H1 (cell line): Measurements from ENCODE around the gene DTD1. TPM values are rescaled to one million over a fixed set of nuclear protein-coding genes. Genes with fewer than 3 reads are reported as not detected.

ENCODE experiments used
- CTCF ChIA-PET: fragments of 300-600 bp; sonication (Branson Sonifier 250); formaldehyde crosslinking; loops from one replicate; lab custom pipeline; 2021; ENCODE audit not compliant: partially characterized antibody; lab: Charles Lee
- POLR2A ChIA-PET: fragments of 300-600 bp; sonication (Branson Sonifier 250); formaldehyde crosslinking; loops from one replicate; lab custom pipeline; 2021; ENCODE audit warnings: inconsistent platforms; ENCODE audit not compliant: partially characterized antibody; lab: Charles Lee
- DNase-seq, 2 experiments: peaks; one replicate each; pipeline versions ENCODE4 v3.0.0 to v3.0.0-alpha.2; 2010 to 2022; ENCODE audit warnings: low spot score in 2 of 2, low read depth in 1 of 2, mixed read lengths in 1 of 2
- FAIRE-seq: peaks from 2 replicates; lab custom pipeline; 2011; peaks lifted over from hg19 to GRCh38; lab: Jason Lieb, UNC
- H2AFZ ChIP-seq: 2 replicates; pipeline ENCODE4 v1.8.1; 2012; ENCODE audit warnings: low read length, inconsistent platforms
- H2AK5ac ChIP-seq: 2 replicates; pipeline ENCODE4 v1.6.1; 2013; ENCODE audit warnings: low read depth, low read length
- H2BK120ac ChIP-seq: replicated peaks from 2 replicates; pipeline ENCODE3; 2013; ENCODE audit warnings: low read depth, low read length, inconsistent platforms
- H2BK12ac ChIP-seq: 2 replicates; pipeline ENCODE4 v1.6.1; 2013; ENCODE audit warnings: low read depth, low read length
- H2BK15ac ChIP-seq: 2 replicates; pipeline ENCODE4 v1.6.1; 2013; ENCODE audit warnings: low read length
- H2BK20ac ChIP-seq: 2 replicates; pipeline ENCODE4 v1.6.1; 2013; ENCODE audit warnings: low read length
- H2BK5ac ChIP-seq: 2 replicates; pipeline ENCODE4 v1.6.1; 2013; ENCODE audit warnings: low read depth, low read length
- H3K14ac ChIP-seq: 2 replicates; pipeline ENCODE4 v1.6.1; 2013; ENCODE audit warnings: inconsistent platforms; ENCODE audit not compliant: insufficient read length
- H3K18ac ChIP-seq: 2 replicates; pipeline ENCODE4 v1.6.1; 2013; ENCODE audit warnings: low read length; ENCODE audit errors: extremely low read depth
- H3K23ac ChIP-seq: 2 replicates; pipeline ENCODE4 v1.6.1; 2013; ENCODE audit warnings: inconsistent platforms; ENCODE audit not compliant: insufficient read length
- H3K23me2 ChIP-seq: 2 replicates; pipeline ENCODE4 v1.6.1; 2013; ENCODE audit warnings: low read depth, low read length
- H3K27ac ChIP-seq: 2 replicates; pipeline ENCODE4 v1.6.1; 2011; ENCODE audit warnings: low read depth, low read length, inconsistent platforms
- H3K27me3 ChIP-seq, 4 experiments: replicated peaks in 1 of 4; 1 replicate in 1 of 4; 2 replicates in 3 of 4; pipeline versions ENCODE4 v1.6.1 to v1.8.1; 2011 to 2013; ENCODE audit warnings: low read length in 3 of 4, mild to moderate bottlenecking in 3 of 4, inconsistent platforms in 2 of 4, mixed read lengths in 2 of 4, moderate library complexity in 1 of 4; ENCODE audit not compliant: control insufficient read depth in 3 of 4, insufficient read depth in 3 of 4; ENCODE audit errors: extremely low read depth in 1 of 4
- H3K36me3 ChIP-seq, 4 experiments: 2 replicates each; pipeline versions ENCODE4 v1.6.1 to v1.8.1; 2011 to 2013; ENCODE audit warnings: mild to moderate bottlenecking in 4 of 4, low read length in 3 of 4, moderate library complexity in 2 of 4, control low read depth in 1 of 4, inconsistent platforms in 1 of 4; ENCODE audit not compliant: insufficient read depth in 4 of 4, control insufficient read depth in 2 of 4
- H3K4ac ChIP-seq: replicated peaks from 2 replicates; pipeline ENCODE3; 2013; ENCODE audit warnings: low read length, low read depth, mixed read lengths, inconsistent platforms; ENCODE audit not compliant: insufficient read length
- H3K4me1 ChIP-seq, 4 experiments: replicated peaks in 1 of 4; 1 replicate in 1 of 4; 2 replicates in 3 of 4; pipeline versions ENCODE4 v1.6.1 to v1.8.1; 2011 to 2013; ENCODE audit warnings: low read length in 3 of 4, inconsistent platforms in 2 of 4, mixed read lengths in 1 of 4; ENCODE audit not compliant: insufficient read depth in 4 of 4, control insufficient read depth in 3 of 4
- H3K4me2 ChIP-seq, 2 experiments: 2 replicates each; pipeline versions ENCODE4 v1.6.1 to v1.8.1; 2011 to 2013; ENCODE audit warnings: low read depth in 2 of 2, low read length in 2 of 2, control low read depth in 1 of 2, inconsistent platforms in 1 of 2, mild to moderate bottlenecking in 1 of 2; ENCODE audit not compliant: insufficient read depth in 1 of 2
- H3K4me3 ChIP-seq, 4 experiments: fragments of 200-600, 300-600 bp in 1 of 4; sonication (generic), shearing (Covaris generic), sonication (Bioruptor Twin) in 1 of 4; 2 replicates each; pipeline versions ENCODE4 v1.5.1 to v1.8.1; 2011 to 2016; ENCODE audit warnings: low read length in 4 of 4, low read depth in 3 of 4, control low read depth in 2 of 4, inconsistent platforms in 2 of 4, mild to moderate bottlenecking in 2 of 4, mixed read lengths in 1 of 4, moderate library complexity in 1 of 4; ENCODE audit not compliant: insufficient read depth in 2 of 4; ENCODE audit errors: extremely low read depth in 1 of 4
- H3K56ac ChIP-seq: replicated peaks from 2 replicates; pipeline ENCODE3; 2013; ENCODE audit warnings: low read depth, mild to moderate bottlenecking, mixed read lengths, low read length, inconsistent platforms; ENCODE audit not compliant: insufficient read length
- H3K79me1 ChIP-seq: 2 replicates; pipeline ENCODE4 v1.6.1; 2013; ENCODE audit warnings: low read depth, low read length, control low read depth
- H3K79me2 ChIP-seq, 2 experiments: 2 replicates each; pipeline versions ENCODE4 v1.6.1 to v1.8.1; 2012 to 2013; ENCODE audit warnings: low read length in 2 of 2, mild to moderate bottlenecking in 2 of 2, inconsistent platforms in 1 of 2; ENCODE audit not compliant: insufficient read depth in 2 of 2, control insufficient read depth in 1 of 2
- H3K9ac ChIP-seq, 4 experiments: replicated peaks in 1 of 4; 1 replicate in 1 of 4; 2 replicates in 3 of 4; pipeline versions ENCODE4 v1.6.1 to v1.8.1; 2011 to 2013; ENCODE audit warnings: low read depth in 3 of 4, low read length in 3 of 4, control low read depth in 2 of 4, mild to moderate bottlenecking in 2 of 4, moderate library complexity in 2 of 4, inconsistent platforms in 1 of 4; ENCODE audit errors: extremely low read depth in 1 of 4
- H3K9me3 ChIP-seq, 2 experiments: 2 replicates each; pipeline versions ENCODE4 v1.6.1 to v1.8.1; 2012 to 2013; ENCODE audit warnings: mild to moderate bottlenecking in 2 of 2, moderate library complexity in 2 of 2, control low read depth in 1 of 2, inconsistent platforms in 1 of 2, low read depth in 1 of 2, low read length in 1 of 2, mixed read lengths in 1 of 2; ENCODE audit not compliant: insufficient read depth in 2 of 2
- H4K20me1 ChIP-seq, 2 experiments: replicated peaks in 1 of 2; 2 replicates each; pipeline versions ENCODE3 to v1.8.1; 2011 to 2013; ENCODE audit warnings: inconsistent platforms in 2 of 2, low read length in 2 of 2, mild to moderate bottlenecking in 1 of 2; ENCODE audit not compliant: insufficient read depth in 2 of 2, control insufficient read depth in 1 of 2
- H4K5ac ChIP-seq: 2 replicates; pipeline ENCODE4 v1.6.1; 2013; ENCODE audit warnings: low read length, low read depth, mixed read lengths, inconsistent platforms; ENCODE audit not compliant: insufficient read length
- H4K8ac ChIP-seq: 2 replicates; pipeline ENCODE4 v1.8.0; 2013; ENCODE audit warnings: mild to moderate bottlenecking, moderate library complexity, low read length, inconsistent platforms; ENCODE audit not compliant: insufficient read depth; ENCODE audit errors: extremely low read depth
- H4K91ac ChIP-seq: replicated peaks from 2 replicates; pipeline ENCODE3; 2013; ENCODE audit warnings: low read length, mixed read lengths, inconsistent platforms; ENCODE audit not compliant: insufficient read length
- BCL11A ChIP-seq, 2 experiments: IDR thresholded peaks; one replicate each; pipeline ENCODE4 v1.6.1; 2011; ENCODE audit warnings: low read depth in 2 of 2, low read length in 2 of 2, mild to moderate bottlenecking in 2 of 2
- CTBP2 ChIP-seq: IDR thresholded peaks from 2 replicates; pipeline ENCODE4 v1.7.0; 2011; ENCODE audit warnings: borderline replicate concordance, mild to moderate bottlenecking, moderate library complexity, mixed read lengths, low read length; ENCODE audit not compliant: insufficient read depth, insufficient read length
- EP300 ChIP-seq, 2 experiments: IDR thresholded peaks; 1 replicate in 1 of 2; 2 replicates in 1 of 2; pipeline ENCODE4 v1.6.1; 2011 to 2012; ENCODE audit warnings: low read depth in 2 of 2, low read length in 2 of 2, mild to moderate bottlenecking in 2 of 2, borderline replicate concordance in 1 of 2, inconsistent platforms in 1 of 2, moderate library complexity in 1 of 2
- FOSL1 ChIP-seq: IDR thresholded peaks from 2 replicates; pipeline ENCODE4 v1.6.1; 2011; ENCODE audit warnings: mild to moderate bottlenecking, low read depth, low read length, moderate library complexity; ENCODE audit not compliant: insufficient read depth
- HDAC2 ChIP-seq, 2 experiments: fragments of 300-600 bp in 1 of 2; sonication (generic) in 1 of 2; IDR thresholded peaks; 2 replicates each; pipeline ENCODE4 v1.6.1; 2011 to 2012; ENCODE audit warnings: low read depth in 2 of 2, low read length in 2 of 2, mild to moderate bottlenecking in 2 of 2, moderate library complexity in 2 of 2, borderline replicate concordance in 1 of 2, inconsistent platforms in 1 of 2
- RAD21 ChIP-seq, 2 experiments: IDR thresholded peaks in 1 of 2; conservative IDR thresholded peaks in 1 of 2; 2 replicates each; pipeline ENCODE4 v1.6.1; 2011; ENCODE audit warnings: low read depth in 2 of 2, low read length in 2 of 2, improper control_type of control experiment in 1 of 2, inconsistent platforms in 1 of 2, mild to moderate bottlenecking in 1 of 2, moderate library complexity in 1 of 2
- RBBP5 ChIP-seq: IDR thresholded peaks from 2 replicates; pipeline ENCODE4 v1.7.1; 2012; ENCODE audit warnings: low read depth, mild to moderate bottlenecking, inconsistent platforms, low read length, moderate library complexity, borderline replicate concordance
- SIX5 ChIP-seq: IDR thresholded peaks from 2 replicates; pipeline ENCODE4 v1.6.1; 2011; ENCODE audit warnings: mild to moderate bottlenecking, low read depth, low read length
- SRF ChIP-seq: IDR thresholded peaks from 2 replicates; pipeline ENCODE4 v1.6.1; 2011; ENCODE audit warnings: mild to moderate bottlenecking, low read depth, low read length, moderate library complexity
- TCF12 ChIP-seq: IDR thresholded peaks from 2 replicates; pipeline ENCODE4 v1.6.1; 2011; ENCODE audit warnings: low read depth, mild to moderate bottlenecking, low read length
- WGBS, 2 experiments: shearing (Covaris generic) in 1 of 2; methylation state at CpG; one replicate each; pipeline versions ENCODE4 v1.1.6 to v1.1.7; 2013 to 2015; ENCODE audit warnings: low lambda C conversion rate in 2 of 2, mixed read lengths in 2 of 2, inconsistent platforms in 1 of 2, low coverage in 1 of 2, missing lambda C conversion rate in 1 of 2; ENCODE audit not compliant: insufficient replicate concordance in 2 of 2, insufficient coverage in 1 of 2, insufficient read length in 1 of 2; ENCODE audit errors: extremely low coverage in 1 of 2, missing lambda C conversion rate in 1 of 2; 5-methylcytosine and 5-hydroxymethylcytosine counted together
- polyA plus RNA-seq, 7 experiments: library from polyadenylated mRNA; depleted of rRNA in 3 of 7; stranded (reverse) in 5 of 7; unstranded in 2 of 7; fragments of >200 nt in 5 of 7; fragments of 200-250 nt in 2 of 7; gene quantifications; 1 replicate in 5 of 7; 2 replicates in 1 of 7; 4 replicates in 1 of 7; pipeline versions ENCODE4 v1.2.1 to v1.2.3, GENCODE V29; 2011 to 2013; ENCODE audit warnings: missing spikeins in 2 of 7, mixed read lengths in 2 of 7
- total RNA-seq: library from RNA; stranded (reverse); fragmentation: NEBNext Ultra II Directional; extraction: Animal tissue kit (Norgen Biotek cat#: 25700); gene quantifications from 2 replicates; pipeline ENCODE4 v1.2.1, GENCODE V29; 2021

DTD1 gene
- total and polyA plus RNA-seq, 2 of the 8 experiments (the other 6 are each of a cell fraction or from before 2014, with no cell fraction given) = 49.7 to 66.6 TPM

DNA sequence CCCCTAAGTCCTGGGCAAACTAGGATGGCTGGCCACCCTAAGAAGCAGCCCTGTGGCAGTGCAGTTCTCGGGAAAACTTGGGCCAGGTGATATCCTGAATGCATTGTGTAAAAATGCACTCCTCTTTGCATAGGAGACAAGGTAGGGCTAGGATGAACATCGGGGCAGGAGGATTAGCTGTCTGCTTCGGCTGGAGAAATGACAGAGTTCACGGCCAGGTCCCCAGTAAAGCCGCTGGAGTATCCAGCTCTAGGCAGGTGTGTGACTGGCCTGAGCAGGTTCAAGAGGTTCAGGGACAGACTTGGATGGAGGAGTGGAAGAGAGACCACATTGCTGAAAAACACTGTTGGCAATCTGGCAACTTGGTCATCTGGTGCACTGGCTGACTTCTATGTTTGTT, 26.4 kb downstream of the DTD1 start:
- 81% methylated on average over 5 of the region's 5 CpGs; no CpG with 5 or more reads in 1 of the 2 experiments for WGBS, 2 experiments
- no peak overlapping the region for H2BK20ac ChIP-seq
- no peak overlapping the region for H3K4ac ChIP-seq
- ChIA-PET CTCF (no interaction called here), POLR2A (no interaction called here)
- peaks cover 0 to 1% (median 0%) of the 10 kb centered on the region in 4 experiments; a peak in 2 of 7 replicates for H3K4me1 ChIP-seq
- no peak overlapping the region for H4K5ac ChIP-seq
- H3K9me3 ChIP-seq = no peaks in the 10 kb centered on the region
- no peak overlapping the region for H3K4me2 ChIP-seq
- no peak overlapping the region for H3K18ac ChIP-seq
- no peak overlapping the region for H4K8ac ChIP-seq
- no peaks in the 10 kb centered on the region for H3K79me1 ChIP-seq
- no peak overlapping the region for H4K91ac ChIP-seq
- no peak overlapping the region for H2BK12ac ChIP-seq
- no peaks in the 10 kb centered on the region for H3K79me2 ChIP-seq
- H3K4me3 ChIP-seq = no peak overlapping the region
- H2BK5ac ChIP-seq = no peak overlapping the region
- H2AK5ac ChIP-seq = no peak overlapping the region
- no peak overlapping the region for H2AFZ ChIP-seq
- FAIRE-seq = no peak
- H3K23me2 ChIP-seq = no peaks in the 10 kb centered on the region
- H3K27me3 ChIP-seq = no peaks in the 10 kb centered on the region
- no peak overlapping the region for H2BK120ac ChIP-seq
- no peak overlapping the region for H3K9ac ChIP-seq
- no peak overlapping the region for H2BK15ac ChIP-seq
- H3K27ac ChIP-seq = no peak overlapping the region
- TF ChIP-seq RAD21 (IDR thresholded peaks at IDR 0.05 in 1 of 2, conservative IDR thresholded peaks at IDR 0.05 in 1 of 2; ENCODE audit: low read depth in 2 of 2, low read length in 2 of 2) (no peak), HDAC2 (IDR thresholded peaks at IDR 0.05; ENCODE audit: borderline replicate concordance in 1 of 2, low read depth in 2 of 2, low read length in 2 of 2) (no peak), CTBP2 (no peak), SIX5 (no peak), RBBP5 (no peak), FOSL1 (no peak), EP300 (IDR thresholded peaks at IDR 0.05; ENCODE audit: borderline replicate concordance in 1 of 2, low read depth in 2 of 2, low read length in 2 of 2) (no peak), SRF (no peak), BCL11A (IDR thresholded peaks at IDR 0.05; ENCODE audit: low read depth in 2 of 2, low read length in 2 of 2) (no peak), TCF12 (no peak)
- no peak overlapping the region for H3K14ac ChIP-seq
- H3K56ac ChIP-seq = no peak overlapping the region
- no peak overlapping the region for H3K23ac ChIP-seq
- DNase-seq = no peak
- H3K36me3 ChIP-seq = no peaks in the 10 kb centered on the region
- H4K20me1 ChIP-seq = no peaks in the 10 kb centered on the region
